Hepatocyte (in vitro differentiated cells): ENCODE results near the gene RPL13A. TPM values are rescaled to one million over a fixed set of nuclear protein-coding genes. Genes with fewer than 3 reads are reported as not detected.
A peak's percentile ranks its signal among the peaks of the same experiment; 100 is the strongest.

Source experiments
- DNase-seq: peaks from one replicate; pipeline ENCODE4 v3.0.0-alpha.2; 2016; ENCODE audit warnings: low spot score
- H2AFZ ChIP-seq: fragments of 200-600 bp; sonication (generic); 2 replicates; pipeline ENCODE4 v1.6.0; 2016; ENCODE audit warnings: antibody characterized with exemption, mild to moderate bottlenecking
- H3K27ac ChIP-seq: fragments of 200-600 bp; sonication (generic); 2 replicates; pipeline ENCODE4 v1.5.1; 2016; ENCODE audit warnings: mild to moderate bottlenecking
- H3K27me3 ChIP-seq: fragments of 200-600 bp; sonication (generic); 2 replicates; pipeline ENCODE4 v1.6.1; 2016
- H3K36me3 ChIP-seq: fragments of 200-600 bp; sonication (generic); replicated peaks from 2 replicates; pipeline ENCODE4 v1.5.1; 2016; ENCODE audit warnings: low read depth; ENCODE audit not compliant: insufficient read depth
- H3K4me1 ChIP-seq: fragments of 200-600 bp; sonication (generic); 2 replicates; pipeline ENCODE4 v1.5.1; 2016; ENCODE audit warnings: mild to moderate bottlenecking, moderate library complexity; ENCODE audit not compliant: insufficient read depth
- H3K4me2 ChIP-seq: fragments of 200-600 bp; sonication (generic); 2 replicates; pipeline ENCODE4 v1.6.0; 2016
- H3K4me3 ChIP-seq: fragments of 200-600 bp; sonication (generic); 2 replicates; pipeline ENCODE4 v1.5.1; 2016; ENCODE audit warnings: mild to moderate bottlenecking
- H3K79me2 ChIP-seq: fragments of 200-600 bp; sonication (generic); 2 replicates; pipeline ENCODE4 v1.6.0; 2017; ENCODE audit warnings: mild to moderate bottlenecking
- H3K9me2 ChIP-seq: fragments of 200-600 bp; sonication (generic); replicated peaks from 2 replicates; pipeline ENCODE4 v1.6.0; 2017; ENCODE audit warnings: mild to moderate bottlenecking; ENCODE audit not compliant: insufficient read depth
- H3K9me3 ChIP-seq: fragments of 200-600 bp; sonication (generic); 2 replicates; pipeline ENCODE4 v1.5.1; 2016; ENCODE audit warnings: low read depth, mild to moderate bottlenecking
- H4K20me1 ChIP-seq: fragments of 200-600 bp; sonication (generic); 2 replicates; pipeline ENCODE4 v1.6.0; 2016; ENCODE audit warnings: mild to moderate bottlenecking; ENCODE audit not compliant: insufficient read depth, poor library complexity, severe bottlenecking
- EZH2 ChIP-seq: fragments of 200-600 bp; sonication (generic); IDR thresholded peaks from 2 replicates; pipeline ENCODE4 v1.6.1; 2016; ENCODE audit warnings: antibody characterized with exemption, mild to moderate bottlenecking, borderline replicate concordance
- EZH2phosphoT487 ChIP-seq: fragments of 200-600 bp; sonication (generic); IDR thresholded peaks from one replicate; pipeline ENCODE4 v1.6.1; 2018; ENCODE audit warnings: antibody characterized with exemption, mild to moderate bottlenecking, low read depth, moderate library complexity; ENCODE audit not compliant: unreplicated experiment, severe bottlenecking
- WGBS: methylation state at CpG from one replicate; pipeline ENCODE4 v1.1.6; 2016; ENCODE audit warnings: low lambda C conversion rate; ENCODE audit errors: missing lambda C conversion rate; 5-methylcytosine and 5-hydroxymethylcytosine counted together
- polyA plus RNA-seq: library from polyadenylated mRNA; unstranded; fragments of >200 nt; fragmentation: Nextera tagmentation; extraction: Ambion mirVana; gene quantifications from 2 replicates; pipeline ENCODE4 v1.2.1, GENCODE V29; 2016
- total RNA-seq: library from RNA; depleted of rRNA; stranded (reverse); fragments of >200 nt; gene quantifications from 2 replicates; pipeline ENCODE4 v1.2.3, GENCODE V29; 2014
- TF ChIP-seq, protein P1 (sequence below): fragments of 200-600 bp; sonication (generic); IDR thresholded peaks from 2 replicates; pipeline ENCODE4 v1.5.1; 2016; ENCODE audit warnings: antibody characterized with exemption, mild to moderate bottlenecking; ENCODE audit not compliant: poor library complexity

RPL13A gene
- total and polyA plus RNA-seq, 2 experiments from 2014 or later, result 904 to 1,997 TPM

DNA sequence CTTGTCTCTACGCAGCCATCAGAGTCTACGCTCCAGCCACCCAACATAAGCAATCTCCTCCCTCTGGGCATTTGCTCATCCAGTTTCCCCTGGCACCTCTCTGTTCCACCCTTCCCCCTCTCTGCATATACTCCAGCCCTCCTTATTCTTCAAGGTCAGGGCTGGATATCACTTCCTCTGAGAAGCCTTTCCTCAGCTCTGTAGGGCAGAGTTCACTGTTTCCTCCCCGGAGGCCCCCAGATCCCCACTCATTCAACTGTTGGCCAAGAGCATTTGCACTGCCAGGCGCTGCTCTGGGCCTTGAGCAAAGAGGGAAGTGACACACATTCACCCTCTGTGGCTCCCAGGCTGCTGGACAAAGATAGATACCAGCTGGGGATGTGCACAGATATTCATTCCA is 28.4 kb downstream of the RPL13A start:
- 74% methylated on average over 4 of the region's 4 CpGs for WGBS
- H3K36me3 ChIP-seq, result no peaks in the 10 kb centered on the region

DNA sequence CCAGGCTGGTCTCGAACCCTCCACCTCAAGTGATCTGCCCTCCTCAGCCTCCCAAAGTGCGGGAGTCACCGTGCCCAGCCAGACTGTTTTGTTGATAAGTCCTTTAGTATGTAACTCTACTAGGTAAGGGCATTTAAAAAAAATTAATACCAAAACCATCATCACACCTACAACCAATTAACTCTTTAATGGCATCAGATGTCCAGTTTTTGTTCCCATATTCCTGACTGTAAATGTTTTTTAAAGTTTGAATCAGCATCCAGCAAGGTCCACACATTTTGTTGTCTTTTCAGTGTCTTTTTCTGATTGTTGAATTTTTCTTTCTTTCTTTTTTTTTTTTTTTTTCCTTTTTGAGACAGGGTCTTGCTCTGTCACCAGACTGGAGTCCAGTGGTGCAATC is 30.6 kb downstream of the RPL13A start:
- Histone ChIP-seq H4K20me1 (no peaks in the 10 kb centered on the region), H3K4me1 (peaks cover 16% of the 10 kb centered on the region), H3K36me3 (no peaks in the 10 kb centered on the region), H3K4me2 (no peak overlapping the region), H3K9me2 (no peaks in the 10 kb centered on the region), H3K79me2 (peaks cover 40% of the 10 kb centered on the region), H3K4me3 (no peak overlapping the region), H3K27me3 (no peaks in the 10 kb centered on the region), H3K9me3 (no peaks in the 10 kb centered on the region), H3K27ac (no peak overlapping the region), H2AFZ (no peak overlapping the region)
- TF ChIP-seq EZH2 (no peak), EZH2phosphoT487 (no peak)
- TF ChIP-seq, protein P1, sequence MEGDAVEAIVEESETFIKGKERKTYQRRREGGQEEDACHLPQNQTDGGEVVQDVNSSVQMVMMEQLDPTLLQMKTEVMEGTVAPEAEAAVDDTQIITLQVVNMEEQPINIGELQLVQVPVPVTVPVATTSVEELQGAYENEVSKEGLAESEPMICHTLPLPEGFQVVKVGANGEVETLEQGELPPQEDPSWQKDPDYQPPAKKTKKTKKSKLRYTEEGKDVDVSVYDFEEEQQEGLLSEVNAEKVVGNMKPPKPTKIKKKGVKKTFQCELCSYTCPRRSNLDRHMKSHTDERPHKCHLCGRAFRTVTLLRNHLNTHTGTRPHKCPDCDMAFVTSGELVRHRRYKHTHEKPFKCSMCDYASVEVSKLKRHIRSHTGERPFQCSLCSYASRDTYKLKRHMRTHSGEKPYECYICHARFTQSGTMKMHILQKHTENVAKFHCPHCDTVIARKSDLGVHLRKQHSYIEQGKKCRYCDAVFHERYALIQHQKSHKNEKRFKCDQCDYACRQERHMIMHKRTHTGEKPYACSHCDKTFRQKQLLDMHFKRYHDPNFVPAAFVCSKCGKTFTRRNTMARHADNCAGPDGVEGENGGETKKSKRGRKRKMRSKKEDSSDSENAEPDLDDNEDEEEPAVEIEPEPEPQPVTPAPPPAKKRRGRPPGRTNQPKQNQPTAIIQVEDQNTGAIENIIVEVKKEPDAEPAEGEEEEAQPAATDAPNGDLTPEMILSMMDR, result no peak
- WGBS, result 91% methylated on average over 3 of the region's 3 CpGs
- no peak for DNase-seq

More for the DNA sequence above, 28.4 kb downstream of the RPL13A start:
- DNase-seq, result peak; percentile 64
- Histone ChIP-seq H3K4me1 (peaks cover 27% of the 10 kb centered on the region), H3K27ac (peak overlapping the region; percentile 59), H4K20me1 (no peaks in the 10 kb centered on the region), H2AFZ (no peak overlapping the region), H3K9me2 (no peaks in the 10 kb centered on the region), H3K4me2 (peak overlapping the region; percentile 96), H3K27me3 (no peaks in the 10 kb centered on the region), H3K4me3 (no peak overlapping the region), H3K9me3 (no peaks in the 10 kb centered on the region), H3K79me2 (peaks cover 40% of the 10 kb centered on the region)
- TF ChIP-seq EZH2phosphoT487, result no peak
- TF ChIP-seq EZH2, result no peak
- TF ChIP-seq, protein P1, result no peak

DNA sequence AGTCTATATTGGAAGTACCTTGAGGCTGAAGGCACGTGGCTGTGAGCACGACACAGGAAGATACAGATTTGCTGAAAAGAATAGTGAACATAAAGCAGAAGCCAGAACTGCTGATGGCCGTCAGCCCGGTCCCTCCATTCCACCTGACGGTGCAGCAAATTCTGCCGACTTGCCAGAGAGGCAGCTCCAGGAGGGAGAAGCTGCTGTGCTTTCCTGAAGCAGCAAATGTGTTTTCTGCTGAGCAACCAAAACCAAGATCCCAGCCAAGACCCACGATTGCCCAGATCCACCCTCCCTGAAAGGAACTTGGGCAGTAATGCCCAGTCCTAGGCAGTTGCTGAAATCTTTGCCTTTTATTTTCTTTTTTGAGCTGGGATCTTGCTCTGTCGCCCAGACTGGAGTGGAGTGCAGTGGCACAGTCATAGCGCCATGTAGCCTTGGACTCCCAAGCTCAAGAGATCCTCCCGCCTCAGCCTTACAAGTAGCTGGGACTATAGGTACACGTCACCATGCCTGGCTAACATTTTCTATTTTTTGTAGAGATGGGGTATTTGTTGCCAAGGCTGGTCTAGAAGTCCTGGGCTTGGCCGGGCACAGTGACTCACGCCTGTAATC is 33.4 kb downstream of the RPL13A start:
- H3K4me2 ChIP-seq, result no peak overlapping the region
- no peaks in the 10 kb centered on the region for H3K36me3 ChIP-seq
- no peaks in the 10 kb centered on the region for H4K20me1 ChIP-seq
- TF ChIP-seq EZH2phosphoT487 (no peak), EZH2 (no peak)
- TF ChIP-seq, protein P1, result no peak
- no peak overlapping the region for H3K4me3 ChIP-seq
- H3K27ac ChIP-seq, result no peak overlapping the region
- no peaks in the 10 kb centered on the region for H3K27me3 ChIP-seq
- H2AFZ ChIP-seq, result no peak overlapping the region
- peaks cover 5% of the 10 kb centered on the region for H3K4me1 ChIP-seq
- DNase-seq, result no peak
- no peaks in the 10 kb centered on the region for H3K9me3 ChIP-seq
- 91% methylated on average over 13 of the region's 13 CpGs for WGBS
- peaks cover 20% of the 10 kb centered on the region for H3K79me2 ChIP-seq
- H3K9me2 ChIP-seq, result no peaks in the 10 kb centered on the region
